ENCODE data around the gene KCNQ1. TPM values are rescaled to one million over a fixed set of nuclear protein-coding genes. Genes with fewer than 3 reads are reported as not detected.

Gene KCNQ1
- total RNA-seq, 1 experiment from 2014 or later, result 9.2 TPM

- Mint-ChIP-seq H3K27me3 (ENCODE audit: unreplicated experiment) (no peaks in the 10 kb centered on the region), H3K27ac (ENCODE audit: unreplicated experiment) (no peak overlapping the region), H3K4me1 (ENCODE audit: low read depth, unreplicated experiment) (peaks cover 14% of the 10 kb centered on the region), H3K4me3 (ENCODE audit: low read depth, unreplicated experiment) (no peak overlapping the region), H3K36me3 (ENCODE audit: insufficient read depth, unreplicated experiment) (no peaks in the 10 kb centered on the region), H3K9me3 (ENCODE audit: low read depth, unreplicated experiment) (peaks cover 9% of the 10 kb centered on the region)
- no TSS peak for BruUV-seq (replicated peaks)
- intact Hi-C loops (cut with micrococcal nuclease; ENCODE audit: unreplicated experiment), result no loop called here
- TF ChIP-seq CTCF (IDR thresholded peaks at IDR 0.05; ENCODE audit: unreplicated experiment), result no peak
- no peak for DNase-seq
- CTCF ChIA-PET, result no interaction called here
Observed at GRCh38 chr11:2657697-2658284, 213.0 kb downstream of the KCNQ1 start.

GRCh38 chr11:2660357-2660939, 215.6 kb downstream of the KCNQ1 start:
- no TSS peak for BruUV-seq (replicated peaks)
- intact Hi-C loops (cut with micrococcal nuclease; ENCODE audit: unreplicated experiment), result no loop called here
- H3K27me3 Mint-ChIP-seq (ENCODE audit: unreplicated experiment), result no peaks in the 10 kb centered on the region
- H3K4me3 Mint-ChIP-seq (ENCODE audit: low read depth, unreplicated experiment), result no peak overlapping the region
- H3K27ac Mint-ChIP-seq (ENCODE audit: unreplicated experiment), result no peak overlapping the region
- H3K9me3 Mint-ChIP-seq (ENCODE audit: low read depth, unreplicated experiment), result peaks cover 9% of the 10 kb centered on the region
- H3K4me1 Mint-ChIP-seq (ENCODE audit: low read depth, unreplicated experiment), result peaks cover 14% of the 10 kb centered on the region
- no peak for DNase-seq
- CTCF ChIA-PET, result no interaction called here
- TF ChIP-seq CTCF (IDR thresholded peaks at IDR 0.05; ENCODE audit: unreplicated experiment), result no peak
- no peaks in the 10 kb centered on the region for H3K36me3 Mint-ChIP-seq (ENCODE audit: insufficient read depth, unreplicated experiment)

- Mint-ChIP-seq H3K4me3 (ENCODE audit: low read depth, unreplicated experiment) (no peak overlapping the region), H3K36me3 (ENCODE audit: insufficient read depth, unreplicated experiment) (no peaks in the 10 kb centered on the region), H3K27ac (ENCODE audit: unreplicated experiment) (no peak overlapping the region), H3K9me3 (ENCODE audit: low read depth, unreplicated experiment) (peaks cover 9% of the 10 kb centered on the region), H3K27me3 (ENCODE audit: unreplicated experiment) (no peaks in the 10 kb centered on the region), H3K4me1 (ENCODE audit: low read depth, unreplicated experiment) (peaks cover 7% of the 10 kb centered on the region)
- CTCF ChIA-PET, result interaction anchor here (0.6 kb wide), 1 partner anchor 335 kb away, joined by 6 read pairs; no protein-coding TSS in a partner anchor
- no peak for DNase-seq
- BruUV-seq (replicated peaks), result no TSS peak
- TF ChIP-seq CTCF (IDR thresholded peaks at IDR 0.05; ENCODE audit: unreplicated experiment), result no peak
- intact Hi-C loops (cut with micrococcal nuclease; ENCODE audit: unreplicated experiment), result no loop called here
Observed at GRCh38 chr11:2661173-2662023, 216.6 kb downstream of the KCNQ1 start.

GRCh38 chr11:2662024-2662312, 217.2 kb downstream of the KCNQ1 start:
- no peak overlapping the region for H3K27ac Mint-ChIP-seq (ENCODE audit: unreplicated experiment)
- no peak for DNase-seq
- CTCF ChIA-PET, result interaction anchor here (0.6 kb wide), 1 partner anchor 336 kb away, joined by 6 read pairs; no protein-coding TSS in a partner anchor
- H3K9me3 Mint-ChIP-seq (ENCODE audit: low read depth, unreplicated experiment), result peaks cover 9% of the 10 kb centered on the region
- H3K36me3 Mint-ChIP-seq (ENCODE audit: insufficient read depth, unreplicated experiment), result no peaks in the 10 kb centered on the region
- intact Hi-C loops (cut with micrococcal nuclease; ENCODE audit: unreplicated experiment), result no loop called here
- TF ChIP-seq CTCF (IDR thresholded peaks at IDR 0.05; ENCODE audit: unreplicated experiment), result no peak
- BruUV-seq (replicated peaks), result no TSS peak
- H3K4me1 Mint-ChIP-seq (ENCODE audit: low read depth, unreplicated experiment), result peaks cover under 1% of the 10 kb centered on the region
- H3K27me3 Mint-ChIP-seq (ENCODE audit: unreplicated experiment), result no peaks in the 10 kb centered on the region
- no peak overlapping the region for H3K4me3 Mint-ChIP-seq (ENCODE audit: low read depth, unreplicated experiment)

Measured in Calu3 (cell line).